Measurements from ENCODE around the gene OAF. TPM values are rescaled to one million over a fixed set of nuclear protein-coding genes. Genes with fewer than 3 reads are reported as not detected.

The OAF gene
- total and polyA plus RNA-seq, 2 of the 8 experiments (the other 6 are each of a cell fraction or from before 2014, with no cell fraction given), result 1.3 to 1.5 TPM

DNA sequence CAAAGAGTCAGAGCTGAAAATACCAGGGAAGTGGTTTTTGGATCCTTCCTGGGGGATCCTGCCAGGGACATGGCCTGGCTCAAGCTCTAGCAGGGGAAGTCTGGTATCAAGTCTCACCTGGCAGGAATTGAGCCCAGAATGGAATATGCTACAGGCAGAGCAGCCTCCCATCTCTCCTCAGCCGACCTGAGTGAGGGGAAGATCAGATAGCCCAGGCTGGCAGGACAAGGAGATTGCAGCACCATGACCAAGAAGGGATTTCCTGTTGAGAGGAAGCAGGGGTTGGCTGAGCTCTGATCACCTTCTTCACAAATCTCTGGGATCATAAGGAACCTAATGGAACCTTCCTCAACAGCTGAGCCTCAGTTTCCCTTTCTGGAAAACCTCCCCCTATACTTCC is 13.0 kb downstream of the OAF start:
- no peak overlapping the region for H2BK120ac ChIP-seq (replicated peaks; ENCODE audit: low read depth, low read length)
- H3K79me2 ChIP-seq (ENCODE audit: control insufficient read depth in 1 of 2, insufficient read depth in 2 of 2, low read length in 2 of 2), result no peaks in the 10 kb centered on the region
- no peak overlapping the region for H3K56ac ChIP-seq (replicated peaks; ENCODE audit: insufficient read length, low read depth, low read length)
- H2BK20ac ChIP-seq (ENCODE audit: low read length), result no peak overlapping the region
- H3K4me2 ChIP-seq (ENCODE audit: insufficient read depth in 1 of 2, low read depth in 2 of 2, low read length in 2 of 2), result no peak overlapping the region
- FAIRE-seq (no peak), DNase-seq (ENCODE audit: low read depth in 1 of 2, low spot score in 2 of 2) (no peak)
- no peak overlapping the region for H2AK5ac ChIP-seq (ENCODE audit: low read depth, low read length)
- H4K8ac ChIP-seq (ENCODE audit: extremely low read depth, insufficient read depth, low read length), result no peak overlapping the region
- no peaks in the 10 kb centered on the region for H3K36me3 ChIP-seq (ENCODE audit: control insufficient read depth in 2 of 4, insufficient read depth in 4 of 4, low read length in 3 of 4)
- WGBS, 2 experiments (ENCODE audit: extremely low coverage in 1 of 2, insufficient coverage in 1 of 2, insufficient read length in 1 of 2, insufficient replicate concordance in 2 of 2, low coverage in 1 of 2, low lambda C conversion rate in 2 of 2, missing lambda C conversion rate in 1 of 2), result 89% methylated on average over 1 of the region's 1 CpG; no CpG with 5 or more reads in 1 of the 2 experiments
- H4K91ac ChIP-seq (replicated peaks; ENCODE audit: insufficient read length, low read length), result no peak overlapping the region
- peaks cover 0 to under 1% of the 10 kb centered on the region in 2 experiments for H4K20me1 ChIP-seq (replicated peaks in 1 of 2; ENCODE audit: control insufficient read depth in 1 of 2, insufficient read depth in 2 of 2, low read length in 2 of 2)
- peaks cover 0 to 8% (median 4%) of the 10 kb centered on the region in 4 experiments; a peak in 4 of 7 replicates for H3K4me1 ChIP-seq (replicated peaks in 1 of 4; ENCODE audit: control insufficient read depth in 3 of 4, insufficient read depth in 4 of 4, low read length in 3 of 4)
- no peak overlapping the region for H3K23ac ChIP-seq (ENCODE audit: insufficient read length)
- H3K14ac ChIP-seq (ENCODE audit: insufficient read length), result no peak overlapping the region
- no peak overlapping the region for H3K4ac ChIP-seq (replicated peaks; ENCODE audit: insufficient read length, low read depth, low read length)
- H3K9me3 ChIP-seq (ENCODE audit: insufficient read depth in 2 of 2, low read depth in 1 of 2, low read length in 1 of 2), result no peaks in the 10 kb centered on the region
- H4K5ac ChIP-seq (ENCODE audit: insufficient read length, low read depth, low read length), result no peak overlapping the region
- no peak overlapping the region for H3K4me3 ChIP-seq (ENCODE audit: extremely low read depth in 1 of 4, insufficient read depth in 2 of 4, low read depth in 3 of 4, low read length in 4 of 4)
- no peak overlapping the region for H3K18ac ChIP-seq (ENCODE audit: extremely low read depth, low read length)
- POLR2A ChIA-PET (ENCODE audit: partially characterized antibody), result no interaction called here
- CTCF ChIA-PET (ENCODE audit: partially characterized antibody), result interaction anchor here (0.8 to 41.2 kb wide), 10 partner anchors 8 to 104 kb away, joined by 4 to 1412 read pairs (median 150); partner anchors contain the start of genes OAF and POU2F3
- no peak overlapping the region for H2BK5ac ChIP-seq (ENCODE audit: low read depth, low read length)
- peaks cover 0 to 19% (median 3%) of the 10 kb centered on the region in 4 experiments; a peak in 4 of 7 replicates for H3K27me3 ChIP-seq (replicated peaks in 1 of 4; ENCODE audit: control insufficient read depth in 3 of 4, extremely low read depth in 1 of 4, insufficient read depth in 3 of 4, low read length in 3 of 4)
- H3K79me1 ChIP-seq (ENCODE audit: low read depth, low read length), result no peaks in the 10 kb centered on the region
- no peaks in the 10 kb centered on the region for H3K23me2 ChIP-seq (ENCODE audit: low read depth, low read length)
- H2BK12ac ChIP-seq (ENCODE audit: low read depth, low read length), result no peak overlapping the region
- TF ChIP-seq EGR1 (IDR thresholded peaks at IDR 0.05; ENCODE audit: borderline replicate concordance, low read depth, low read length) (no peak), GTF2F1 (IDR thresholded peaks at IDR 0.05; ENCODE audit: borderline replicate concordance, low read depth, low read length) (no peak), ATF3 (IDR thresholded peaks at IDR 0.05; ENCODE audit: insufficient read depth, low read depth, low read length) (no peak), ASH2L (IDR thresholded peaks at IDR 0.05; ENCODE audit: low read length) (no peak), ZNF274 (IDR thresholded peaks at IDR 0.05; ENCODE audit: borderline replicate concordance, extremely low read depth, low read length) (no peak), CTCF (IDR thresholded peaks at IDR 0.05; ENCODE audit: control extremely low read depth in 1 of 3, insufficient read depth in 1 of 3, low read depth in 1 of 3, low read length in 3 of 3) (no peak), RFX5 (IDR thresholded peaks at IDR 0.05; ENCODE audit: borderline replicate concordance, low read depth, low read length) (no peak), POLR2A (IDR thresholded peaks at IDR 0.05; ENCODE audit: control extremely low read depth in 1 of 2, low read depth in 2 of 2, low read length in 2 of 2) (no peak), SP4 (IDR thresholded peaks at IDR 0.05; ENCODE audit: low read length) (no peak)
- H3K27ac ChIP-seq (ENCODE audit: low read depth, low read length), result no peak overlapping the region
- no peak overlapping the region for H2AFZ ChIP-seq (ENCODE audit: low read length)
- H2BK15ac ChIP-seq (ENCODE audit: low read length), result no peak overlapping the region
- H3K9ac ChIP-seq (replicated peaks in 1 of 4; ENCODE audit: extremely low read depth in 1 of 4, low read depth in 3 of 4, low read length in 3 of 4), result no peak overlapping the region

All from H1 (cell line).